ENCODE data around the gene TAF5.

DNA sequence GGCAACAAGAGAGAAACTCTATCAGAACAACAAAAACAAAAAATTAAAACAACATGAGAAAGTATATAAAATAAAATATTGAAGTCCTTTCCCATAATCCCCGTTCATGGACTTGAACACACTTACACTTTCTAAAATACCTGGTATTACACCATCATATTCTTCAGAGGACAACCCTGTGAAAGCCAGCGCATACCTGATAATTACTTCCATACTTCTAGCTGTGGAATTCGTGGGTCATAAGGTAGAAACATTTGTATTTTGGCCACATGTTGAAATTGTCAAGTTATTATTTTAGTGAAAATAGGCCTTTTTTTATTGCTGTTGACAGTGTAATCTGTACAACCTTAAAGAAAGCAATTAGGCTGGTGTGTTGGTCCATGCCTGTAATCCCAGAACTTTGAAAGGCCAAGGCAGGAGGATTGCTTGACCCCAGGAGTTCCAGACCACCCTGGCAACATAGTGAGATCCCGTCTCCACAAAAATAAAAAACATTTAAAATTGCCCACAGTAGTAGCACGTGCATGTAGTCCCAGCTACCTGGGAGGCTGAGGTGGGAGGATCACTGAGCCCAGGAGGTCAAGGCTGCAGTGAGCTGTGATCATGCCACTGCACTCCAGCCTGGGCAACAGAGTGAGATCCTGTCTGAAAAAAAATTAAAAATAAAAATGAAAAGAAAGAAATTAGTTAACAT lies 11.7 kb upstream of the TAF5 start:
- TF ChIP-seq CTCF (IDR thresholded peaks at IDR 0.05): no peak
- no peak for TF ChIP-seq EP300 (IDR thresholded peaks at IDR 0.05)
- no peak for TF ChIP-seq POLR2A (IDR thresholded peaks at IDR 0.05)

All from tibial nerve (tissue), 4 donors.